ENCODE measurements around the gene GPR89A.

GPR89A gene

GRCh38 chr1:145719230-145720079, 111.7 kb downstream of the GPR89A start, which contains the start of gene CD160:
TSS of gene CD160 (plus strand) at chr1:145719499. CDS start at chr1:145728328, 8,829 bp downstream.
- DNase-seq = peak; percentile 4
